ENCODE results near the gene JTB.

Gene JTB

GRCh38 chr1:153934746-153935145 lies 42.7 kb downstream of the JTB start:
- no peak overlapping the region for H3K4me3 ChIP-seq (ENCODE audit: control insufficient read depth, low read depth, low read length)
- DNase-seq (ENCODE audit: low read depth): no peak
- no peak for TF ChIP-seq CTCF (IDR thresholded peaks at IDR 0.05; ENCODE audit: control insufficient read depth, insufficient read depth, low read depth, low read length, missing control alignments)

GRCh38 chr1:153933955-153934354 lies 43.5 kb downstream of the JTB start:
- no peak for DNase-seq (ENCODE audit: low read depth)
- H3K4me3 ChIP-seq (ENCODE audit: control insufficient read depth, low read depth, low read length): no peak overlapping the region
- TF ChIP-seq CTCF (IDR thresholded peaks at IDR 0.05; ENCODE audit: control insufficient read depth, insufficient read depth, low read depth, low read length, missing control alignments): no peak

GRCh38 chr1:153933430-153933829 lies 44.0 kb downstream of the JTB start:
- no peak for DNase-seq (ENCODE audit: low read depth)
- H3K4me3 ChIP-seq (ENCODE audit: control insufficient read depth, low read depth, low read length): no peak overlapping the region
- no peak for TF ChIP-seq CTCF (IDR thresholded peaks at IDR 0.05; ENCODE audit: control insufficient read depth, insufficient read depth, low read depth, low read length, missing control alignments)

DNA sequence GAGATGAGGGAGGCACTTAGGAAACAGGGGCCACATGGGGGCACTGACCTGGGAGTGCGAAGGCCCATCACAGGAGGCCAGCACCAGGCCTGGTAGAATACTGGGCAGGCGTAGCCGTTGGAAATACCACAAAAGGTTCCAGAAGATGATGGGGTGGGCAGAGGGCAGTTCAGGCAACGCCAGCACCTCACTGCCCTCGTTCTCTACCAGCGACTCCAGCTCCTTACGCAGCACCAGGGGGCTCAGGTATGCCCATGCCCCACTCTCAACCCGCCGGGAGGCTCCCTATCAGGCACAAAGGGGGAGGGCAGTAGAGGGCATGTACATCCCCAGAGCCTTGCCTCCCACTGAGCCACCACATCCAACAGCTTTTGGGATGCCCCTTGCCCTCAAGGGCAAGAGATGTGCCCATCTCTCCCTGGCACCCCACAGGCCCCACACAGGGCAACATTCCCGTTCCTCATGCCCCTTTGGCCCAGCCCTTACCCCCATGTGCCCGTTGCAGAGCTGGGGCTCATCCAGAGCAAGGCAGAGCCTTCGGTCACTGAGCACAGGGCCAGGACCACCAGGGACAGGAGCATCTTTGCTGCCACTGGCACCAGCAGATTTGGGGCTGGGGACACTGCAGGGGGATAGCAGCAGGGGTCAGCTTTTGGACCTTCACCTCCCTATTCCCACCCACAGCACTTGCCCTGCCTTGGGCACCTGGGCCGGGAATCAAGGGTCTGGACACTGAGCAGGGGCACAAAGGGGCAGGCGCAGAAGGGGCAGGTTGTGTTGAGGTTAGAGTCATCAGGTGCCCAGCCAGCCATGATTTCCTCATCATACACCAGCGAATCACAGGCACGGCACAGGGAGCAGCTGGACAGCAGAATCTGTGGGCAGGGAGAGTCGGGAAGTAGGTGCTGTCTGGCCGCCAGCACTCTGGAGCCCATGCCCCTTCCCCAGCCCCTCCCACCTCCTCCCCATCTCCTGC lies 45.0 kb downstream of the JTB start:
- no peak for DNase-seq (ENCODE audit: low read depth)
- H3K4me3 ChIP-seq (ENCODE audit: control insufficient read depth, low read depth, low read length): no peak overlapping the region
- no peak for TF ChIP-seq CTCF (IDR thresholded peaks at IDR 0.05; ENCODE audit: control insufficient read depth, insufficient read depth, low read depth, low read length, missing control alignments)

GRCh38 chr1:153929981-153930948 lies 47.2 kb downstream of the JTB start:
- no peak for TF ChIP-seq CTCF (IDR thresholded peaks at IDR 0.05; ENCODE audit: control insufficient read depth, insufficient read depth, low read depth, low read length, missing control alignments)
- no peak for DNase-seq (ENCODE audit: low read depth)
- no peak overlapping the region for H3K4me3 ChIP-seq (ENCODE audit: control insufficient read depth, low read depth, low read length)

- H3K4me3 ChIP-seq (ENCODE audit: control insufficient read depth, low read depth, low read length): no peak overlapping the region
- no peak for TF ChIP-seq CTCF (IDR thresholded peaks at IDR 0.05; ENCODE audit: control insufficient read depth, insufficient read depth, low read depth, low read length, missing control alignments)
- no peak for DNase-seq (ENCODE audit: low read depth)
Measured at GRCh38 chr1:153929426-153929825, 48.0 kb downstream of the JTB start.
